DND-41 (cell line): ENCODE data around the gene FAM81B.

Source experiments
- EZH2 ChIP-seq: IDR thresholded peaks from 3 replicates; pipeline ENCODE4 v1.6.1; 2012; ENCODE audit warnings: borderline replicate concordance, low read depth, mild to moderate bottlenecking, moderate library complexity, low read length, inconsistent platforms; ENCODE audit not compliant: severe bottlenecking
- TF ChIP-seq, protein P1 (sequence below): IDR thresholded peaks from 2 replicates; pipeline ENCODE4 v1.5.1; 2012; ENCODE audit warnings: borderline replicate concordance, low read length, moderate library complexity, mild to moderate bottlenecking; ENCODE audit not compliant: poor library complexity, severe bottlenecking; ENCODE audit errors: extremely low read depth

GRCh38 chr5:95352691-95353090 is 38.5 kb upstream of the FAM81B start:
- TF ChIP-seq, protein P1, sequence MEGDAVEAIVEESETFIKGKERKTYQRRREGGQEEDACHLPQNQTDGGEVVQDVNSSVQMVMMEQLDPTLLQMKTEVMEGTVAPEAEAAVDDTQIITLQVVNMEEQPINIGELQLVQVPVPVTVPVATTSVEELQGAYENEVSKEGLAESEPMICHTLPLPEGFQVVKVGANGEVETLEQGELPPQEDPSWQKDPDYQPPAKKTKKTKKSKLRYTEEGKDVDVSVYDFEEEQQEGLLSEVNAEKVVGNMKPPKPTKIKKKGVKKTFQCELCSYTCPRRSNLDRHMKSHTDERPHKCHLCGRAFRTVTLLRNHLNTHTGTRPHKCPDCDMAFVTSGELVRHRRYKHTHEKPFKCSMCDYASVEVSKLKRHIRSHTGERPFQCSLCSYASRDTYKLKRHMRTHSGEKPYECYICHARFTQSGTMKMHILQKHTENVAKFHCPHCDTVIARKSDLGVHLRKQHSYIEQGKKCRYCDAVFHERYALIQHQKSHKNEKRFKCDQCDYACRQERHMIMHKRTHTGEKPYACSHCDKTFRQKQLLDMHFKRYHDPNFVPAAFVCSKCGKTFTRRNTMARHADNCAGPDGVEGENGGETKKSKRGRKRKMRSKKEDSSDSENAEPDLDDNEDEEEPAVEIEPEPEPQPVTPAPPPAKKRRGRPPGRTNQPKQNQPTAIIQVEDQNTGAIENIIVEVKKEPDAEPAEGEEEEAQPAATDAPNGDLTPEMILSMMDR: no peak
- TF ChIP-seq EZH2: no peak
